Activated CD4-positive, alpha-beta T cell treated with anti-CD3 and anti-CD28 coated beads for 1 hour (primary cell): ENCODE measurements around the gene TFPI.
"Not testable (repeated sequence)": the region's sequence is repeated elsewhere in the genome, so short reads cannot be mapped to it uniquely, and the experiment has no call there.

ENCODE experiments used
- DNase-seq: peaks from one replicate; pipeline ENCODE4 v3.0.0-alpha.2; 2020

The TFPI gene

GRCh38 chr2:187554011-187554703 lies at the start of gene TFPI:
Gene TFPI (minus strand): TSS chr2:187554435. CDS start chr2:187503768, 50,667 bp downstream.
- no peak for DNase-seq

- no peak for DNase-seq
Measured at GRCh38 chr2:187594801-187595200, 40.6 kb upstream of the TFPI start.

GRCh38 chr2:187593697-187594096 lies 39.5 kb upstream of the TFPI start:
- no peak for DNase-seq

GRCh38 chr2:187593098-187593497 lies 38.9 kb upstream of the TFPI start:
- no peak for DNase-seq

GRCh38 chr2:187590175-187590574 lies 35.9 kb upstream of the TFPI start:
- DNase-seq, result no peak

- DNase-seq, result no peak
Measured at GRCh38 chr2:187586011-187586641, 31.9 kb upstream of the TFPI start.

GRCh38 chr2:187581125-187581896 lies 27.1 kb upstream of the TFPI start:
- DNase-seq, result no peak

GRCh38 chr2:187580462-187581124 lies 26.4 kb upstream of the TFPI start:
- DNase-seq, result no peak

- no peak for DNase-seq
Measured at GRCh38 chr2:187577310-187577709, 23.1 kb upstream of the TFPI start.

GRCh38 chr2:187576906-187577305 lies 22.7 kb upstream of the TFPI start:
- no peak for DNase-seq

GRCh38 chr2:187575751-187576067 lies 21.5 kb upstream of the TFPI start:
- no peak for DNase-seq

- no peak for DNase-seq
Measured at GRCh38 chr2:187574969-187575750, 20.9 kb upstream of the TFPI start.

- DNase-seq, result no peak
Measured at GRCh38 chr2:187573722-187574121, 19.5 kb upstream of the TFPI start.

GRCh38 chr2:187571996-187572395 lies 17.8 kb upstream of the TFPI start:
- DNase-seq, result not testable (repeated sequence)

GRCh38 chr2:187569571-187569970 lies 15.3 kb upstream of the TFPI start:
- no peak for DNase-seq

- no peak for DNase-seq
Measured at GRCh38 chr2:187569042-187569441, 14.8 kb upstream of the TFPI start.

GRCh38 chr2:187567126-187567525 lies 12.9 kb upstream of the TFPI start:
- no peak for DNase-seq

GRCh38 chr2:187566712-187567111 lies 12.5 kb upstream of the TFPI start:
- DNase-seq, result no peak

GRCh38 chr2:187566266-187566665 lies 12.0 kb upstream of the TFPI start:
- DNase-seq, result no peak

GRCh38 chr2:187565618-187566017 lies 11.4 kb upstream of the TFPI start:
- DNase-seq, result not testable (repeated sequence)

- DNase-seq, result not testable (repeated sequence)
Measured at GRCh38 chr2:187556493-187556892, 2.3 kb upstream of the TFPI start.

GRCh38 chr2:187554704-187555082 lies 458 bp upstream of the TFPI start:
- no peak for DNase-seq
